Heart left ventricle (tissue), 16 donors: Measurements from ENCODE around the gene LNX1. TPM values are rescaled to one million over a fixed set of nuclear protein-coding genes. Genes with fewer than 3 reads are reported as not detected.

Source experiments
- ATAC-seq, 4 donors: fragments of 200-7000 bp; cut with Tn5 transposase; one replicate each; pipeline ENCODE4 v1.9.1; 2020 to 2022; ENCODE audit warnings: moderate library complexity in 4 of 4, mild to moderate bottlenecking in 3 of 4, moderate number of reproducible peaks in 1 of 4
- DNase-seq, 5 donors: peaks; one replicate each; pipeline ENCODE4 v3.0.0-alpha.2; 2020
- H3K27ac ChIP-seq, 12 donors: fragments of 200-600 bp; sonication (generic) in 4 of 12; one replicate each; pipeline versions ENCODE4 v1.5.0 to v1.8.0; 2016 to 2022; ENCODE audit warnings: mild to moderate bottlenecking in 2 of 12
- H3K27me3 ChIP-seq, 9 donors: fragments of 200-600 bp; sonication (generic) in 2 of 9; one replicate each; pipeline versions ENCODE4 v1.5.1 to v1.8.0; 2016 to 2022; ENCODE audit warnings: mild to moderate bottlenecking in 3 of 9
- H3K36me3 ChIP-seq, 9 donors: fragments of 200-600 bp; sonication (generic) in 2 of 9; one replicate each; pipeline versions ENCODE4 v1.5.0 to v1.8.0; 2018 to 2022; ENCODE audit warnings: mild to moderate bottlenecking in 2 of 9
- H3K4me1 ChIP-seq, 12 donors: fragments of 200-600 bp; sonication (generic) in 4 of 12; one replicate each; pipeline versions ENCODE4 v1.5.0 to v1.8.0; 2016 to 2022; ENCODE audit warnings: mild to moderate bottlenecking in 3 of 12
- H3K4me3 ChIP-seq, 12 donors: fragments of 200-600 bp; sonication (generic) in 4 of 12; one replicate each; pipeline versions ENCODE4 v1.5.0 to v1.8.0; 2017 to 2022; ENCODE audit warnings: mild to moderate bottlenecking in 9 of 12, moderate library complexity in 4 of 12
- H3K9me3 ChIP-seq, 12 donors: fragments of 200-600 bp; sonication (generic) in 4 of 12; one replicate each; pipeline versions ENCODE4 v1.5.0 to v1.8.0; 2016 to 2022; ENCODE audit warnings: mild to moderate bottlenecking in 1 of 12
- POLR2A ChIP-seq, 2 donors: fragments of 450-650 bp; IDR thresholded peaks; one replicate each; pipeline ENCODE4 v1.6.1; 2017; ENCODE audit warnings: antibody characterized with exemption in 2 of 2, mild to moderate bottlenecking in 2 of 2, moderate library complexity in 2 of 2
- WGBS, 4 donors: extraction: QIAGEN DNeasy Blood & Tissue Kit in 2 of 4; methylation state at CpG; one replicate each; pipeline versions ENCODE4 v1.1.5 to v1.1.7; 2013 to 2018; 5-methylcytosine and 5-hydroxymethylcytosine counted together
- intact Hi-C, 10 donors: fragments of 100-400 bp; cut with DNase I; formaldehyde crosslinking; loops; one replicate each; pipeline versions ENCODE4 v1.11.1 to v1.14.2; 2022
- polyA plus RNA-seq, 2 donors: library from polyadenylated mRNA; stranded (reverse); fragments of 200-250 nt; gene quantifications; one replicate each; pipeline ENCODE4 v1.2.3, GENCODE V29; 2013
- total RNA-seq, 9 donors: library from RNA; depleted of rRNA in 2 of 9; stranded (reverse); fragments of >200 nt in 2 of 9; fragmentation: NEBNext Ultra II Directional in 3 of 9; extraction: Animal tissue kit (Norgen Biotek cat#: 25700) in 3 of 9; gene quantifications; one replicate each; pipeline versions ENCODE4 v1.1.0 to v1.2.4, GENCODE V29; 2016 to 2023
- TF ChIP-seq, protein P1 (sequence below), 12 donors: fragments of 200-600 bp; sonication (generic) in 4 of 12; IDR thresholded peaks; one replicate each; pipeline versions ENCODE4 v1.5.0 to v1.8.0; 2018 to 2022; ENCODE audit warnings: antibody characterized with exemption in 12 of 12, mild to moderate bottlenecking in 5 of 12
- donor health status: ischemic (EF 13 %, LVEDD 7.1; RV severe dilation, severe dysfunction).
- donor health status: healthy with polysubstance abuse.
- donor health status: DM: no; HTN: yes; CAD: no.
- donor health status: DM: no; HTN: no; CAD: no.
- donor health status: ischemic (EF 25% LVEDD 6.9; RV normal size, moderate dysfunction).
- donor health status: ischemic (EF 25% LVEDD 5.7; RV mildly dilated, moderate dysfunction).
- donor health status: healthy.
- donor health status: DM: yes; HTN: yes; CAD: no.
- donor health status: ischemic (EF 35%, LVEDD 5.7; RV mildly dilated, moderate dysfunction).
- donor health status: nonischemic (EF 11% LVEDD 7.7; RV severe dilation, severe dysfunction).
- donor health status: DM: yes; HTN: yes; CAD: no.
- donor health status: PGD.
- donor health status: ischemic (EF 29% LVEDD 5.4; RV normal size, mild dysfunction).
- donor health status: nonischemic (EF 23%, LVEDD 6.1; RV moderate dilation, normal function).

Gene LNX1
- total and polyA plus RNA-seq, 11 donors: 3.4 to 15.7 (median 6.7) TPM

DNA sequence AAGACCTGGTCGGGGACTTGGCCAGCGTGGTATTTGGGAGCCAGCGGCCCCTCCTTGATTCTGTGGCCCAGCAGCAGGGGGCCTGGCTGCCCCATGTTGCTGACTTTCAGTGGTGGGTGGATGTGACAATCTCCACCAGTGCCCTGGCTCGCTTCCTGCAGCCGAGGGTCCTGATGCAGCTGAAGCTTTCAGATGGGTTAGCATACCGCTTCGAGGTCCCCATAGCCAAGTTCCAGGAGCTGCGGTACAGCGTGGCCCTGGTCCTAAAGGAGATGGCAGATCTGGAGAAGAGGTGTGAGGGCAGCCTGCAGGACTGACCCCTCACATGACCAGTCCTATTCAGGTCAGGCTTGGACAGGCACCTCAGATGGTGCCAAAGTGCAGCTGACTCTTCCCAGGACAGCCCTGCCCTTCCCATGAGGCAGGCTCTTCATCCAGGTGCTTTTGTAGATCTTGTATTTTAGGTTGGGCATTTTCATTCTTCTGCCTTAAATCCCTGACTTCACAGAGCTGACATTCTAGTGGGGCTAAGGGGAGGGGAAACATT is 15.1 kb downstream of the LNX1 start:
- TF ChIP-seq POLR2A (IDR thresholded peaks at IDR 0.05): no peak
- TF ChIP-seq, protein P1, sequence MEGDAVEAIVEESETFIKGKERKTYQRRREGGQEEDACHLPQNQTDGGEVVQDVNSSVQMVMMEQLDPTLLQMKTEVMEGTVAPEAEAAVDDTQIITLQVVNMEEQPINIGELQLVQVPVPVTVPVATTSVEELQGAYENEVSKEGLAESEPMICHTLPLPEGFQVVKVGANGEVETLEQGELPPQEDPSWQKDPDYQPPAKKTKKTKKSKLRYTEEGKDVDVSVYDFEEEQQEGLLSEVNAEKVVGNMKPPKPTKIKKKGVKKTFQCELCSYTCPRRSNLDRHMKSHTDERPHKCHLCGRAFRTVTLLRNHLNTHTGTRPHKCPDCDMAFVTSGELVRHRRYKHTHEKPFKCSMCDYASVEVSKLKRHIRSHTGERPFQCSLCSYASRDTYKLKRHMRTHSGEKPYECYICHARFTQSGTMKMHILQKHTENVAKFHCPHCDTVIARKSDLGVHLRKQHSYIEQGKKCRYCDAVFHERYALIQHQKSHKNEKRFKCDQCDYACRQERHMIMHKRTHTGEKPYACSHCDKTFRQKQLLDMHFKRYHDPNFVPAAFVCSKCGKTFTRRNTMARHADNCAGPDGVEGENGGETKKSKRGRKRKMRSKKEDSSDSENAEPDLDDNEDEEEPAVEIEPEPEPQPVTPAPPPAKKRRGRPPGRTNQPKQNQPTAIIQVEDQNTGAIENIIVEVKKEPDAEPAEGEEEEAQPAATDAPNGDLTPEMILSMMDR (IDR thresholded peaks at IDR 0.05): no peak
- peaks cover 0 to 20% (median 4%) of the 10 kb centered on the region in 12 donors for H3K4me1 ChIP-seq
- H3K4me3 ChIP-seq: no peak overlapping the region
- DNase-seq (no peak), ATAC-seq (no peak)
- 95 to 98% (median 95%) methylated on average over 9 of the region's 9 CpGs; no CpG with 5 or more reads in 1 of the 4 donors for WGBS, 4 donors
- H3K36me3 ChIP-seq: no peaks in the 10 kb centered on the region
- intact Hi-C loops: no loop called here
- no peak overlapping the region for H3K27ac ChIP-seq
- no peaks in the 10 kb centered on the region for H3K27me3 ChIP-seq
- H3K9me3 ChIP-seq: no peaks in the 10 kb centered on the region

DNA sequence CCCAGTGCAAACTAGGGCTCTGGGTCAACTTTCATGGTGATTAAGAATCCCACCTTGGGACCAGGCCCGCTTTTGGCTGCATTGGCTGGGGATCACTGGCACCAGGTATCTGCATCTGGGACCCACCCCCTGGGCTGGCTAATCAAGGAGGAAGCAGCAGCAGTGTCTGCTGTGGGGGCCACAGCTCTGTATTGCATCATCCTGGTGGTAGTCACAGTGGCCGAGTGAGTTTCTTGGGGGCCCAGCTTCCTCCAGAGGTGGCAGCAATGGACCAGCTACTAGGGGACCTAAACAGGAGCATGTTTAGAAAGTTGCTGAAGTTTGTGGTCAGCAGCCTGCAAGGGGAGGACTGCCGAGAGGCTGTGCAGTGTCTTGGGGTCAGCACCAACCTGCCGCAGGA is 15.7 kb downstream of the LNX1 start:
- no peaks in the 10 kb centered on the region for H3K27me3 ChIP-seq
- WGBS, 4 donors: 93 to 95% (median 94%) methylated on average over 2 to 4 of the region's 4 CpGs
- ATAC-seq (no peak), DNase-seq (no peak)
- H3K4me3 ChIP-seq: no peak overlapping the region
- H3K27ac ChIP-seq: no peak overlapping the region
- TF ChIP-seq, protein P1 (IDR thresholded peaks at IDR 0.05): no peak
- no peak for TF ChIP-seq POLR2A (IDR thresholded peaks at IDR 0.05)
- no peaks in the 10 kb centered on the region for H3K9me3 ChIP-seq
- intact Hi-C loops: no loop called here
- no peaks in the 10 kb centered on the region for H3K36me3 ChIP-seq
- peaks cover 0 to 20% (median 4%) of the 10 kb centered on the region in 12 donors for H3K4me1 ChIP-seq

DNA sequence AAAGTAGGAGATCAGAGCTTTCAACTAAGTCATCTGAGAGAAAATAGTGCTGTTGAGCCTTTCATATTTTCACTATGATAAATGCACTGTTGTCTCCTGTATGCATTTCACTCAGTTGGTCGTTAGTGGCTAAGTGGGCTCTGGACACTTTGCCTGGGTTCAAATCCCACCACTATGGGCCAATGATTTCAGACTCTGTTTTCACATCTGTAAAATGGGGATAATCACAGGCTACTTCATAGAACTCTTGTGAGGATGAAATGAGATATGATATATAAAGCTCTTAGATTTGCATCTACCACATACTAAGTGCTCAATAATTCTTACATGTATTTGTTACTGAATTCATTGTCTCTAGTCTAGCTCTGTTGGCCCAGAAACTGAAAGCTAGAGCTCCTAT is 16.8 kb downstream of the LNX1 start:
- Histone ChIP-seq H3K27me3 (no peaks in the 10 kb centered on the region), H3K27ac (no peak overlapping the region), H3K4me3 (no peak overlapping the region), H3K9me3 (no peaks in the 10 kb centered on the region), H3K36me3 (no peaks in the 10 kb centered on the region), H3K4me1 (peaks cover 0 to 14% (median 3%) of the 10 kb centered on the region in 12 donors)
- WGBS, 4 donors: 92 to 100% (median 95%) methylated on average over 1 of the region's 1 CpG
- ATAC-seq (no peak), DNase-seq (no peak)
- intact Hi-C loops: no loop called here
- TF ChIP-seq, protein P1 (IDR thresholded peaks at IDR 0.05): no peak
- TF ChIP-seq POLR2A (IDR thresholded peaks at IDR 0.05): no peak

DNA sequence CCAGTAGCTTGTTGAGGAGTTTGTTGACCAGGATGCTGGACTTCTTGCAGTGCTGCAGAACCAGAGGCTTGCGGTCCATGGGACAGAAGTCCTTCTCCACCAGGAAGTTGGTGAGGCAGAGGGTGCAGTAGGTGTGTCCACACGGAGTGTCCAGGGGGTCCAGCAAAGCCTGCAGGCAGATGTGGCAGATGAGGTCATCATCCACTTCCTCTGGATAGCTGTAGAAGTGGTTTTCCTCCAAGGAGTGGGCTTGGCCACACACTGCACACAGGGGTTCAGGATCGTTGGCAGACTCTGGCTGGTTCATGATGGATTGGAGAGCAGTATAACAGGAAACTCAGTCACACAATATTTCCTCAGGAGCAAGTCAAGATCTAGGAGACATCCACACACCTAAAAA is 17.6 kb downstream of the LNX1 start:
- WGBS, 4 donors: 58 to 81% (median 72%) methylated on average over 2 to 3 of the region's 3 CpGs

More for the DNA sequence above, 17.6 kb downstream of the LNX1 start:
- Histone ChIP-seq H3K4me3 (no peak overlapping the region), H3K9me3 (no peaks in the 10 kb centered on the region), H3K4me1 (peaks cover 0 to 11% (median 3%) of the 10 kb centered on the region in 12 donors), H3K36me3 (no peaks in the 10 kb centered on the region), H3K27me3 (no peaks in the 10 kb centered on the region), H3K27ac (no peak overlapping the region)
- intact Hi-C loops: no loop called here
- DNase-seq: no peak
- no peak for ATAC-seq
- no peak for TF ChIP-seq POLR2A (IDR thresholded peaks at IDR 0.05)
- TF ChIP-seq, protein P1 (IDR thresholded peaks at IDR 0.05): no peak
